B cell (primary cell): ENCODE data around the gene VASH1. TPM values are rescaled to one million over a fixed set of nuclear protein-coding genes. Genes with fewer than 3 reads are reported as not detected.
"Not testable (repeated sequence)": the region's sequence is repeated elsewhere in the genome, so short reads cannot be mapped to it uniquely, and the experiment has no call there.

Experiments used
- ATAC-seq: fragments of 200-7000 bp; cut with Tn5 transposase; one replicate; pipeline ENCODE4 v1.10.0; 2021; ENCODE audit warnings: low read depth, mild to moderate bottlenecking, moderate number of reproducible peaks, moderate library complexity
- CTCF ChIA-PET: fragments of 350-600 bp; sonication (Branson Sonifier 250); formaldehyde crosslinking; loops from one replicate; lab custom pipeline; 2021; ENCODE audit warnings: antibody characterized with exemption, inconsistent platforms; lab: Charles Lee
- POLR2A ChIA-PET: fragments of 350-600 bp; sonication (Branson Sonifier 250); formaldehyde crosslinking; loops from one replicate; lab custom pipeline; 2021; ENCODE audit warnings: antibody characterized with exemption; lab: Charles Lee
- DNase-seq: peaks from one replicate; pipeline ENCODE4 v3.0.0; 2013
- H2AFZ ChIP-seq: 2 replicates; pipeline ENCODE4 v1.6.1; 2012; ENCODE audit warnings: mild to moderate bottlenecking, low read depth, low read length; ENCODE audit not compliant: insufficient read depth, poor library complexity, severe bottlenecking
- H3K27ac ChIP-seq, 2 donors: 1 replicate in 1 of 2; 2 replicates in 1 of 2; pipeline ENCODE4 v1.5.1; 2012 to 2013; ENCODE audit warnings: low read length in 2 of 2, mild to moderate bottlenecking in 2 of 2, moderate library complexity in 1 of 2
- H3K27me3 ChIP-seq, 4 experiments: fragments of 200-600 bp in 1 of 4; sonication (generic) in 1 of 4; replicated peaks in 1 of 4; 1 replicate in 2 of 4; 2 replicates in 2 of 4; pipeline versions ENCODE4 v1.6.1 to v1.7.0; 2013 to 2016; ENCODE audit warnings: low read length in 3 of 4, mild to moderate bottlenecking in 2 of 4, mixed read lengths in 1 of 4, moderate library complexity in 1 of 4; ENCODE audit not compliant: insufficient read depth in 4 of 4, control insufficient read depth in 3 of 4; ENCODE audit errors: control extremely low read depth in 1 of 4
- H3K36me3 ChIP-seq, 2 experiments: replicated peaks in 1 of 2; 1 replicate in 1 of 2; 2 replicates in 1 of 2; pipeline versions ENCODE4 v1.6.1 to v1.7.1; 2013; ENCODE audit warnings: low read length in 1 of 2; ENCODE audit not compliant: insufficient read depth in 2 of 2, control insufficient read depth in 1 of 2; ENCODE audit errors: control extremely low read depth in 1 of 2, extremely low read depth in 1 of 2
- H3K4me1 ChIP-seq, 2 donors: fragments of 200-600 bp in 1 of 2; sonication (generic) in 1 of 2; 1 replicate in 1 of 2; 2 replicates in 1 of 2; pipeline versions ENCODE4 v1.5.1 to v1.6.1; 2013 to 2017; ENCODE audit warnings: low read length in 2 of 2; ENCODE audit not compliant: control insufficient read depth in 2 of 2, insufficient read depth in 2 of 2
- H3K4me2 ChIP-seq: replicated peaks from 2 replicates; pipeline ENCODE3; 2012; ENCODE audit warnings: mild to moderate bottlenecking, low read depth, low read length; ENCODE audit not compliant: poor library complexity, severe bottlenecking
- H3K4me3 ChIP-seq, 5 experiments: fragments of 200-600 bp in 1 of 5; sonication (generic) in 1 of 5; 1 replicate in 3 of 5; 2 replicates in 2 of 5; pipeline versions ENCODE4 v1.5.1 to v1.7.0; 2011 to 2016; ENCODE audit warnings: low read length in 4 of 5, mild to moderate bottlenecking in 4 of 5, low read depth in 2 of 5, control low read depth in 1 of 5, moderate library complexity in 1 of 5; ENCODE audit not compliant: insufficient read depth in 1 of 5; ENCODE audit errors: control extremely low read depth in 1 of 5, extremely low read depth in 1 of 5
- H3K79me2 ChIP-seq: fragments of 200-600 bp; sonication (generic); one replicate; pipeline ENCODE4 v1.6.0; 2016; ENCODE audit warnings: low read length; ENCODE audit not compliant: control insufficient read depth, insufficient read depth
- H3K9ac ChIP-seq: fragments of 200-600 bp; sonication (generic); 2 replicates; pipeline ENCODE4 v1.6.1; 2017; ENCODE audit warnings: mild to moderate bottlenecking, low read length, moderate library complexity
- H3K9me3 ChIP-seq, 3 donors: one replicate each; pipeline versions ENCODE4 v1.6.1 to v1.7.1; 2013; ENCODE audit warnings: low read length in 2 of 3; ENCODE audit not compliant: control insufficient read depth in 2 of 3, insufficient read depth in 1 of 3; ENCODE audit errors: control extremely low read depth in 1 of 3
- H4K20me1 ChIP-seq: 2 replicates; pipeline ENCODE4 v1.6.0; 2012; ENCODE audit warnings: mild to moderate bottlenecking, low read length; ENCODE audit not compliant: insufficient read depth, control insufficient read depth, poor library complexity, severe bottlenecking
- H3K27ac Mint-ChIP-seq: one replicate; pipeline ENCODE4 v1.8.0; 2021; ENCODE audit warnings: mixed read lengths
- H3K27me3 Mint-ChIP-seq: one replicate; pipeline ENCODE4 v1.8.0; 2021; ENCODE audit warnings: mixed read lengths
- H3K4me1 Mint-ChIP-seq: one replicate; pipeline ENCODE4 v1.8.0; 2021; ENCODE audit warnings: mixed read lengths
- H3K4me3 Mint-ChIP-seq: one replicate; pipeline ENCODE4 v1.8.0; 2021; ENCODE audit warnings: mixed read lengths
- H3K9me3 Mint-ChIP-seq: one replicate; pipeline ENCODE4 v1.8.0; 2022; ENCODE audit warnings: mixed read lengths; ENCODE audit not compliant: insufficient read depth
- EZH2 ChIP-seq: IDR thresholded peaks from 2 replicates; pipeline ENCODE4 v1.6.1; 2012; ENCODE audit warnings: borderline replicate concordance, low read depth, mild to moderate bottlenecking, moderate library complexity, low read length; ENCODE audit not compliant: insufficient read depth, poor library complexity, severe bottlenecking
- WGBS: methylation state at CpG from one replicate; pipeline ENCODE4 v1.1.5; 2013; ENCODE audit warnings: missing lambda C conversion rate; ENCODE audit not compliant: insufficient coverage; 5-methylcytosine and 5-hydroxymethylcytosine counted together
- intact Hi-C: fragments of 100-400 bp; cut with micrococcal nuclease; formaldehyde crosslinking; loops from one replicate; pipeline ENCODE4 v1.10.0; 2022
- polyA plus RNA-seq: library from polyadenylated mRNA; depleted of rRNA; stranded (reverse); fragments of >200 nt; gene quantifications from 2 replicates; pipeline ENCODE4 v1.2.3, GENCODE V29; 2012
- total RNA-seq, 2 donors: library from RNA; stranded (reverse); fragments of 120-200 nt in 1 of 2; gene quantifications; 1 replicate in 1 of 2; 2 replicates in 1 of 2; pipeline versions ENCODE4 v1.2.3 to v1.2.4, GENCODE V29; 2013 to 2022
- TF ChIP-seq, protein P1 (sequence below): fragments of 200-600 bp; IDR thresholded peaks from one replicate; pipeline ENCODE4 v1.8.0; 2022; ENCODE audit warnings: antibody characterized with exemption, mild to moderate bottlenecking

VASH1 gene
- total and polyA plus RNA-seq, 2 donors (not counting 1 experiment from before 2014, with no cell fraction given): 0.60 to 2.7 TPM

DNA sequence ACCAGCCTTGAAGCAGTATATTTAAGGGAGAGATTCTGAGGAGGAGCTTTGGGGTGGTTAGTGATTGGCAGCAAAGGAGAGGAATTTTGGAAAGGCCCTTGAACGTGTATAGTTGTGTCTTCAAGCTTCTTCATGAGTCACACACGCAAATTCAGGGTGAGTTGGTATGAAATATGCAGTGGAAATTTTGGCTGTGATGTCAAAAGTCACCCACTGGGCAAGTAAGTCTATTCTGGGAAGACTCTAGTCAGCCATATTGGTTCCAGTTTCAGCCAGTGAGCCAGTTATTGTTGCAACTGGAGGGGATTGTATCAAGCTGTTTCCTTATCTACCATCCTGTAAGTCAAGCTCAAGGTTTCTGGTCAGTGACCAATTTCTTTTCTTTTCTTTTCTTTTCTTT, 32.0 kb upstream of the VASH1 start:
- Mint-ChIP-seq H3K27ac (no peak overlapping the region), H3K9me3 (no peaks in the 10 kb centered on the region), H3K4me1 (peaks cover 8% of the 10 kb centered on the region), H3K27me3 (peaks cover 24% of the 10 kb centered on the region), H3K4me3 (no peak overlapping the region)
- intact Hi-C loops: no loop called here
- Histone ChIP-seq H3K9me3 (no peaks in the 10 kb centered on the region), H3K79me2 (no peaks in the 10 kb centered on the region), H2AFZ (no peak overlapping the region), H3K4me2 (no peak overlapping the region), H3K9ac (no peak overlapping the region), H3K36me3 (no peaks in the 10 kb centered on the region), H3K27ac (no peak overlapping the region), H4K20me1 (no peaks in the 10 kb centered on the region), H3K27me3 (no peaks in the 10 kb centered on the region), H3K4me1 (no peaks in the 10 kb centered on the region), H3K4me3 (no peak overlapping the region)
- no peak for DNase-seq
- no peak for ATAC-seq
- POLR2A ChIA-PET: no interaction called here
- CTCF ChIA-PET: interaction anchor here (2.7 kb wide), 1 partner anchor 19 kb away, joined by 17 read pairs; no protein-coding TSS in a partner anchor
- TF ChIP-seq, protein P1, sequence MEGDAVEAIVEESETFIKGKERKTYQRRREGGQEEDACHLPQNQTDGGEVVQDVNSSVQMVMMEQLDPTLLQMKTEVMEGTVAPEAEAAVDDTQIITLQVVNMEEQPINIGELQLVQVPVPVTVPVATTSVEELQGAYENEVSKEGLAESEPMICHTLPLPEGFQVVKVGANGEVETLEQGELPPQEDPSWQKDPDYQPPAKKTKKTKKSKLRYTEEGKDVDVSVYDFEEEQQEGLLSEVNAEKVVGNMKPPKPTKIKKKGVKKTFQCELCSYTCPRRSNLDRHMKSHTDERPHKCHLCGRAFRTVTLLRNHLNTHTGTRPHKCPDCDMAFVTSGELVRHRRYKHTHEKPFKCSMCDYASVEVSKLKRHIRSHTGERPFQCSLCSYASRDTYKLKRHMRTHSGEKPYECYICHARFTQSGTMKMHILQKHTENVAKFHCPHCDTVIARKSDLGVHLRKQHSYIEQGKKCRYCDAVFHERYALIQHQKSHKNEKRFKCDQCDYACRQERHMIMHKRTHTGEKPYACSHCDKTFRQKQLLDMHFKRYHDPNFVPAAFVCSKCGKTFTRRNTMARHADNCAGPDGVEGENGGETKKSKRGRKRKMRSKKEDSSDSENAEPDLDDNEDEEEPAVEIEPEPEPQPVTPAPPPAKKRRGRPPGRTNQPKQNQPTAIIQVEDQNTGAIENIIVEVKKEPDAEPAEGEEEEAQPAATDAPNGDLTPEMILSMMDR: no peak
- no peak for TF ChIP-seq EZH2
- 92% methylated on average over 2 of the region's 2 CpGs for WGBS

- Mint-ChIP-seq H3K27ac (no peak overlapping the region), H3K27me3 (peaks cover 24% of the 10 kb centered on the region), H3K4me3 (no peak overlapping the region), H3K9me3 (no peaks in the 10 kb centered on the region), H3K4me1 (peaks cover 8% of the 10 kb centered on the region)
- H3K4me3 ChIP-seq: no peak overlapping the region
- H3K79me2 ChIP-seq: no peaks in the 10 kb centered on the region
- ChIA-PET CTCF (no interaction called here), POLR2A (no interaction called here)
- WGBS: 20% methylated on average over 1 of the region's 1 CpG
- no peak for DNase-seq
- no peaks in the 10 kb centered on the region for H3K4me1 ChIP-seq
- no peak overlapping the region for H3K9ac ChIP-seq
- no peak overlapping the region for H3K27ac ChIP-seq
- no peaks in the 10 kb centered on the region for H4K20me1 ChIP-seq
- H2AFZ ChIP-seq: no peak overlapping the region
- no peaks in the 10 kb centered on the region for H3K36me3 ChIP-seq
- no peaks in the 10 kb centered on the region for H3K27me3 ChIP-seq
- no peak overlapping the region for H3K4me2 ChIP-seq
- no peak for TF ChIP-seq EZH2
- TF ChIP-seq, protein P1: no peak
- ATAC-seq: no peak
- peaks cover 0 to 6% (median 0%) of the 10 kb centered on the region in 3 donors for H3K9me3 ChIP-seq
- intact Hi-C loops: no loop called here
These were observed 31.2 kb upstream of the VASH1 start for GRCh38 chr14:76729953-76730505.

- H3K27ac ChIP-seq, H3K9me3 ChIP-seq, H3K9me3 Mint-ChIP-seq, H4K20me1 ChIP-seq, H3K4me1 ChIP-seq, DNase-seq, H3K4me3 Mint-ChIP-seq, H3K9ac ChIP-seq, POLR2A ChIA-PET, ATAC-seq, H3K4me1 Mint-ChIP-seq, H3K27me3 ChIP-seq, H3K4me3 ChIP-seq, CTCF ChIA-PET, H3K27ac Mint-ChIP-seq, intact Hi-C loops, H3K79me2 ChIP-seq, H3K36me3 ChIP-seq, H3K4me2 ChIP-seq, H2AFZ ChIP-seq: not testable (repeated sequence)
- WGBS: 93% methylated on average over 9 of the region's 31 CpGs
- H3K27me3 Mint-ChIP-seq: peaks cover 10% of the 10 kb centered on the region
These were observed 26.8 kb upstream of the VASH1 start for GRCh38 chr14:76734501-76734900.
